NOMO-1 treated with DMSO at 0.1 percent for 48 hours (cell line): ENCODE data around the gene SP6.
A peak's percentile ranks its signal among the peaks of the same experiment; 100 is the strongest.

Experiments
- DNase-seq: peaks from one replicate; lab custom pipeline; 2025; ENCODE audit not compliant: unreplicated experiment; lab: John Stamatoyannopoulos, UW

Gene SP6

DNA sequence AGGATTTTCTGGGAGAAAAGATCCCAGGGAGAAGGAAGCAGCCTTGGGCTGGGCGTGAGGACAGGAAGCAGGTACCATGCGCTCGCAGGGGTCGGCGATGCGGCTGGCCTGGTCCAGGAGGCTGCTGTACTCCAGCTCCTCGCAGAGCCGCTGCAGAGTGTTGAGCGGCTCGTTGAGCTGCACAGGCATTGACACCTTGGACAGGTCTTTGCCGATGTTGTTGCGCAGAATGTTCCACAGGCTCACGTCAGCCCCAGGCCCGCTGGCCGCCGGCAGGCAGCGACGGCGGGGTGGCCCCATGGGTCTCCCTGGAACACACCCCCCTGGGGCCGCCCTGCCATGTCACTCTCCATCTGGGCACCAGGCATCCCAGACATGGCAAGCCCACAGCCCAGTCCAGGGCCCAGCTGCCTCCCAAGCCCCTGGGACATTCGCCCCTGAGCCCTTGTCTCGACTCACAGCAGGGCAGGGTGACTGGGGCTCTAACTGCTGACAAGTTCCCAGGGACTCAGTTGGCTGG lies 37.4 kb downstream of the SP6 start:
- no peak for DNase-seq

DNA sequence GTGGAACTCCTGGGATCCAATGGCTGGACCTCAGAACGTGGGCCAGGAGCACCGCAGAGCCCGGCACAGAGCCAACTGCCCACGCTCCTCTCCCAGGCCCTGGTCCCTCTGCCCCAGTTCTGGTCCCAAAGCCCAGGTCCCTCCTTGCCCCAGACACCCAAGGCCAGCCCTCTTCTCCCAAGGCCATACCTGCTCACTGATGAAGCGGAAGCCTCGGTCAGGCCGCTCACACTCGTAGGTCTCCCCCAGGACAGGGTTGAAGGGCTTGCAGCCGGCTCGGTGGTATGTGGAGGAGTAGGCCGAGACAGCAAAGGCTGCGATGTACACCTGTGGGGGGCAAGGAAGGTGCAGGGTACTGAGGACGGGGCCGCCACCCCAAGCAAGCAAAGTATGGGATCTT lies 37.9 kb downstream of the SP6 start:
- DNase-seq: no peak

- DNase-seq: no peak
These were observed 38.6 kb downstream of the SP6 start for GRCh38 chr17:47812146-47812920.

DNA sequence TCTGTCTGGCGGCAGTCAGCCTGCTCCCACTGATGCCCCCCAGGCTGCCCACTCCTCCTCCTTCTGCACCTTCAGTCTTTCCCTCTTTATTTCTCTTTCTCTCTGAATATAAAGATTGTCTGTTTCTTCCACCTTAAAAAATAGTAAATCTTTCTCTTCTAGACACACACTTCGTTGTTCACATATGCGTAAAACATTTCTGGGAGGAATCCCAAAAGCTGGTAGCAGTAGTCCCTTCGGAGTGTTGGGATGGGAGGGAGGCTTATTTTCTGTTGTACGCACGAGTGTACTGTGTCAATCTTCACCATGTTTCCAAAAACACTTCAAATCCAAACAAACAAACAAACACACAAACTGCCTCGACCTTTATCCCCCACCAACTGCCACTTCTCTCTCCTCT lies 39.3 kb downstream of the SP6 start:
- DNase-seq: no peak

GRCh38 chr17:47810901-47811635 lies 39.9 kb downstream of the SP6 start:
- no peak for DNase-seq

GRCh38 chr17:47810200-47810821 lies 40.7 kb downstream of the SP6 start:
- no peak for DNase-seq

DNA sequence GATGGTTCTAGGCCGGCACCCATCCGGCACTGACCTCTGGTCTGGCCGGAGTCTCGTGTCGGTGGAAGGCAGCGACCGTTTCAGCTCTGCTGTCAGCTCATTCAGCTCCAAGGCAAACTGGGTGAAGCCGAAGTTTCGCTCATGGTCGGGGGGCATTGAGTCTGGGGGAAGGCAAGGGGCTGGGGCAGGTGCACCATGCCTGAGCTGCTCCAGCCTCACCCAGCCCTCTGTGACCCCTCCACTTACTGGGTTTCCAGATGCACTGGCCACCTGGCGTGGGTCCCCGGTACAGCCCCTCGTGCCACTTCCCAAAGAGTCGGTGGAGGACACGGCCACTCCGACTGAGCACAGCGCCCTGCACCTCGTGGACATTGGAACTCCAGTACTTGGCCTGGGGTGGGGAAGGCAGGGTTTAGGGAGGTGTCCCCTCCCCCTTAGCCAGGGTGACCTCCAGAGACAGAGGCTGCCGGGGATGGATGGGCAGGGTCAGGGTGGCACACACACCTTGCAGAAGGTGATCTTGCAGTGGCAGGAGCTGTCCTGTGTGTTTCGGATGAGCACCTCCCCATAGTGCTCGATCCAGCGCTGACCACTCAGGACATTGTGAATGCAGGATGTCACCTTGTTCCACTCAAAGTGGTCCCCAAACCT lies 42.0 kb downstream of the SP6 start:
- no peak for DNase-seq

GRCh38 chr17:47808036-47808829 lies 42.7 kb downstream of the SP6 start:
- no peak for DNase-seq

GRCh38 chr17:47807421-47807820 lies 43.5 kb downstream of the SP6 start:
- no peak for DNase-seq

DNA sequence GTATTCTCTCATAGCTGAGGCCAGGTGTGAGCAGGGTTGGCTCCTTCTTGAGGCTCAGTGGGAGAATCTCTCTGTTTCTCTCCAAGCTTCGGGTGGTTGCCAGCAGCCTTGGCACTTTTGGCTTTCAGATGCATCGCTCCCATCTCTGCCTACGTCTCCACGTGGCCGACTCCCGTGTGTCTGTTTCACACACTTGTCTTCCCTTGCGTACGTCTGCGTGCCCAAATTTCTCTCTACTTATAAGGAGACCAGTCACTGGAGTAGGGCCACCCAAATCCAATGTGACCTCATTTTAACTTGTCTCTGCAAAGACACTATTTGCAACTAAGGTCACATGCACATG lies 44.1 kb downstream of the SP6 start:
- DNase-seq: no peak

- DNase-seq: no peak
These were observed 44.7 kb downstream of the SP6 start for GRCh38 chr17:47806026-47806912.

DNA sequence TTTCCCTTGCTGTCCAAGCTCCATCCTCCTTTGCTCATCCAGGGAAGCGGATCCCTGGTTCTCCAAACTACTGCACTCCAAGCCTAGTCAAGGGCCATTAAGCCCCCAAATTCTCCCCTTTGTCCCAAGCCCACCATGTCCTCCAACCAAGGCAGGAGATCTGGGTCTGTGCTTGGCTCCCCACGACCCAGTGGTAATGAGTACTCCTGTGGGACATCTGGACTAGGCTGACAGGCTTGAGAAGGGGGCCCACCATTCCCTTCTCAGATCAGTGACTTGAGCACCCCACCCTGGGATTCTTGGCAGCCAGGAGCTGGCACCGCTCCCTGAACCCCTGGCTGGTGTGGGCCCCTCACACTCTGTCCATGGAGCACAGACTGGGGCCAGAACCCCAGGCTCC lies 46.5 kb downstream of the SP6 start:
- no peak for DNase-seq

- DNase-seq: no peak
These were observed 47.2 kb downstream of the SP6 start for GRCh38 chr17:47803751-47804150.

DNA sequence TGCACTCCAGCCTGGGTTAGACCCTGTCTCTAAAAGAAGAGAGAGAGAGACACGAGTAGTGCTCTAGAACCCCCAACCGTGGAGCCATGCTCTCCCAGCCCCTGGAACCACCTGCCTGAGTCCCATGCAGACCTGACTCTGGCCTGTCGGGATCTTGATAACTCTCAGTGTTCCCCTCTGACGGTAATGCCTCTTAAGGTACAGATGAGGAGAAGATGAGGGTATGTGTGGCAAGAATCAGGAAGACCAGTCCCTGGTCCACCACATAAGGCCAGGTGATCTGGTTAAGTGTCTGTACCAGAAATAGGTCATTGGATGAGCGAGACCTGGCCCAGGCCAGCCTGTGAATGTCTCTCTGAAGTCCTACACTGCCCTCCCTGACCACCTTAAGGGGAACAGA lies 47.8 kb downstream of the SP6 start:
- no peak for DNase-seq

DNA sequence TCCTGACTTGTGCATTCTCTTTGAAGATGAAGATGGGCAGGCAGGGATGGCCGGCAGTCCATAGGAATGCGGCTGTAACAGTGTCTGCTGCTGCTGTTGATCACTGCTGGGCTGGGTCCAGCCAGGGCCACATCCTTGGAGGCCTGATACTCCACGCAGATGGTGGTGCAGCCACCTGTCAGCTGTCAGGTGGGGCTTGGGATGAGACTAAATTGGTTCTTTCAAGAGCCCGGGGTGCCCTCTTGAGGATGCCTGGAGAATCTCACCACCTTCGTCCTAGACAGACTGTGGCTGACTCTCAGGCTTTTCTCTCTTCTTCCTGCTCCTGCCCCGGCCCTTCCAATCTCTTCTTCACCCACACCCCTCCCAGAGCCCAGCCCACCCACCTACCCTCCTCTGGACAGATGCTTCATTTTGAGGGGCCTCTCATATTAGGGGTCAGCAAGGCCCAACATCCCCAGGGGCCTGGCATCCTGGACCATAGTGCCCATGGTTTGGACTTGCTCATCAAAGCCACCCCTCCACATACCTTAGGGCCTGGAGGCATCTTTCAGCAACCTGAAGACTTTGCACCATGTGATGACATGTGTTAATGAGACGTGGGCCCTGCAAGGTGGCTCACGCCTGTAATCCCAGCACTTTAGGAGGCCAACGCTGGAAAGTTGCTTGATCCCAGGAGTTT lies 48.5 kb downstream of the SP6 start:
- DNase-seq: peak; percentile 16

GRCh38 chr17:47801906-47802305 lies 49.1 kb downstream of the SP6 start:
- no peak for DNase-seq

GRCh38 chr17:47801176-47801765 lies 49.7 kb downstream of the SP6 start:
- no peak for DNase-seq

- no peak for DNase-seq
These were observed 50.3 kb downstream of the SP6 start for GRCh38 chr17:47800686-47801085.

- peak; percentile 14 for DNase-seq
These were observed 53.2 kb downstream of the SP6 start for GRCh38 chr17:47797797-47798196.
